NCI-H1436 (cell line): Measurements from ENCODE around the gene STXBP1.

Source experiments
- DNase-seq: peaks from one replicate; lab custom pipeline; 2025; lab: John Stamatoyannopoulos, UW

STXBP1 gene

GRCh38 chr9:127658428-127658827 is 46.4 kb downstream of the STXBP1 start:
- DNase-seq = no peak

GRCh38 chr9:127660886-127661741 is 49.0 kb downstream of the STXBP1 start:
- peak; percentile 82 for DNase-seq

- DNase-seq = no peak
These were observed 50.5 kb downstream of the STXBP1 start for GRCh38 chr9:127662617-127663016.

- DNase-seq = no peak
These were observed 52.2 kb downstream of the STXBP1 start for GRCh38 chr9:127664324-127664677.

- DNase-seq = no peak
These were observed 52.8 kb downstream of the STXBP1 start for GRCh38 chr9:127664678-127665507.

- DNase-seq = no peak
These were observed 55.2 kb downstream of the STXBP1 start for GRCh38 chr9:127667127-127667844.

- DNase-seq = no peak
These were observed 55.8 kb downstream of the STXBP1 start for GRCh38 chr9:127667906-127668305.

- DNase-seq = no peak
These were observed 61.2 kb downstream of the STXBP1 start for GRCh38 chr9:127673234-127673633.

GRCh38 chr9:127676638-127677037 is 64.6 kb downstream of the STXBP1 start:
- no peak for DNase-seq

- DNase-seq = no peak
These were observed 67.4 kb downstream of the STXBP1 start for GRCh38 chr9:127679506-127679905.

- no peak for DNase-seq
These were observed 68.1 kb downstream of the STXBP1 start for GRCh38 chr9:127680226-127680625.

- no peak for DNase-seq
These were observed 68.8 kb downstream of the STXBP1 start for GRCh38 chr9:127680846-127681245.

- DNase-seq = no peak
These were observed 70.5 kb downstream of the STXBP1 start for GRCh38 chr9:127682351-127683136.

- DNase-seq = no peak
These were observed 71.6 kb downstream of the STXBP1 start for GRCh38 chr9:127683723-127684122.

- no peak for DNase-seq
These were observed 72.5 kb downstream of the STXBP1 start for GRCh38 chr9:127684576-127684975.

- no peak for DNase-seq
These were observed 74.7 kb downstream of the STXBP1 start for GRCh38 chr9:127686461-127687393.

- DNase-seq = no peak
These were observed 77.4 kb downstream of the STXBP1 start for GRCh38 chr9:127689329-127690000.

- DNase-seq = no peak
These were observed 78.7 kb downstream of the STXBP1 start for GRCh38 chr9:127690735-127691134.

- no peak for DNase-seq
These were observed 80.0 kb downstream of the STXBP1 start for GRCh38 chr9:127692071-127692470.

- no peak for DNase-seq
These were observed 81.1 kb downstream of the STXBP1 start for GRCh38 chr9:127693143-127693542.
